WTC11 (cell line): ENCODE measurements around the gene WWP2. TPM values are rescaled to one million over a fixed set of nuclear protein-coding genes. Genes with fewer than 3 reads are reported as not detected.
A peak's percentile ranks its signal among the peaks of the same experiment; 100 is the strongest.

Source experiments
- ATAC-seq: fragments of 200-7000 bp; cut with Tn5 transposase; 2 replicates; pipeline ENCODE4 v1.10.0; 2021; ENCODE audit warnings: mild to moderate bottlenecking, moderate library complexity
- CTCF ChIA-PET: fragments of 300-600 bp; sonication (Branson Sonifier 250); formaldehyde crosslinking; loops from one replicate; lab custom pipeline; 2021; ENCODE audit warnings: antibody characterized with exemption; lab: Charles Lee
- POLR2A ChIA-PET: fragments of 350-600 bp; sonication (Branson Sonifier 250); formaldehyde crosslinking; loops from one replicate; lab custom pipeline; 2021; ENCODE audit warnings: antibody characterized with exemption; lab: Charles Lee
- DNase-seq: peaks from one replicate; pipeline ENCODE4 v3.0.0; 2021; ENCODE audit warnings: low spot score
- H3K27ac Mint-ChIP-seq: 2 replicates; pipeline ENCODE4 v1.8.0; 2021; ENCODE audit warnings: mixed read lengths
- H3K27me3 Mint-ChIP-seq: 2 replicates; pipeline ENCODE4 v1.8.0; 2021; ENCODE audit warnings: low read depth, mild to moderate bottlenecking, moderate library complexity, mixed read lengths
- H3K36me3 Mint-ChIP-seq: 2 replicates; pipeline ENCODE4 v1.8.0; 2021; ENCODE audit warnings: mixed read lengths
- H3K4me1 Mint-ChIP-seq: 2 replicates; pipeline ENCODE4 v1.8.0; 2022; ENCODE audit warnings: mixed read lengths
- H3K4me3 Mint-ChIP-seq: 2 replicates; pipeline ENCODE4 v1.8.0; 2021; ENCODE audit warnings: mild to moderate bottlenecking, moderate library complexity, mixed read lengths
- H3K9me3 Mint-ChIP-seq: 2 replicates; pipeline ENCODE4 v1.8.0; 2021; ENCODE audit warnings: mixed read lengths
- ATF6 ChIP-seq: sonication (generic); formaldehyde crosslinking; IDR thresholded peaks from 2 replicates; pipeline ENCODE4 v1.8.1; 2023; ENCODE audit warnings: mild to moderate bottlenecking, missing genetic modification reagents
- CREM ChIP-seq: sonication (generic); formaldehyde crosslinking; IDR thresholded peaks from 2 replicates; pipeline ENCODE4 v1.8.1; 2022; ENCODE audit warnings: mild to moderate bottlenecking, missing genetic modification reagents, moderate library complexity
- FOXJ3 ChIP-seq: sonication (generic); formaldehyde crosslinking; IDR thresholded peaks from 2 replicates; pipeline ENCODE4 v1.9.0; 2021; ENCODE audit warnings: missing genetic modification reagents, mild to moderate bottlenecking, borderline replicate concordance
- GRHL2 ChIP-seq: fragments of 250-450 bp; sonication (Bioruptor Pico); IDR thresholded peaks from 2 replicates; pipeline ENCODE4 v1.8.0; 2022; ENCODE audit warnings: mild to moderate bottlenecking, moderate library complexity; ENCODE audit not compliant: insufficient replicate concordance, severe bottlenecking
- GTF2I ChIP-seq: fragments of 250-450 bp; sonication (Bioruptor Pico); conservative IDR thresholded peaks from 2 replicates; pipeline ENCODE4 v1.4.0; 2021; ENCODE audit warnings: mild to moderate bottlenecking
- HMGXB4 ChIP-seq: sonication (generic); formaldehyde crosslinking; IDR thresholded peaks from 2 replicates; pipeline ENCODE4 v1.8.1; 2023; ENCODE audit warnings: mild to moderate bottlenecking, moderate library complexity, missing genetic modification reagents
- IRF1 ChIP-seq: sonication (generic); formaldehyde crosslinking; IDR thresholded peaks from 2 replicates; pipeline ENCODE4 v1.8.0; 2023; ENCODE audit warnings: missing genetic modification reagents
- KAT7 ChIP-seq: sonication (generic); formaldehyde crosslinking; IDR thresholded peaks from 2 replicates; pipeline ENCODE4 v1.8.1; 2023; ENCODE audit warnings: missing genetic modification reagents, mild to moderate bottlenecking, borderline replicate concordance
- MYBL2 ChIP-seq: sonication (generic); formaldehyde crosslinking; IDR thresholded peaks from 2 replicates; pipeline ENCODE4 v1.8.1; 2023; ENCODE audit warnings: mild to moderate bottlenecking, moderate library complexity, missing genetic modification reagents
- PRDM15 ChIP-seq: sonication (generic); formaldehyde crosslinking; IDR thresholded peaks from 2 replicates; pipeline ENCODE4 v1.8.0; 2022; ENCODE audit warnings: missing genetic modification reagents
- PREB ChIP-seq: sonication (generic); formaldehyde crosslinking; IDR thresholded peaks from 2 replicates; pipeline ENCODE4 v1.8.1; 2022; ENCODE audit warnings: mild to moderate bottlenecking, missing genetic modification reagents, moderate library complexity, borderline replicate concordance
- PRRX2 ChIP-seq: fragments of 250-450 bp; sonication (Bioruptor Pico); IDR thresholded peaks from 2 replicates; pipeline ENCODE4 v1.8.0; 2021; ENCODE audit warnings: mild to moderate bottlenecking
- SMAD4 ChIP-seq: sonication (generic); formaldehyde crosslinking; IDR thresholded peaks from 2 replicates; pipeline ENCODE4 v1.8.0; 2022; ENCODE audit warnings: mild to moderate bottlenecking, missing genetic modification reagents
- SP1 ChIP-seq: sonication (generic); formaldehyde crosslinking; conservative IDR thresholded peaks from 2 replicates; pipeline ENCODE4 v1.8.1; 2022; ENCODE audit warnings: missing genetic modification reagents
- ZBTB43 ChIP-seq: sonication (generic); formaldehyde crosslinking; IDR thresholded peaks from 2 replicates; pipeline ENCODE4 v1.8.1; 2023; ENCODE audit warnings: mild to moderate bottlenecking, missing genetic modification reagents
- ZNF263 ChIP-seq: sonication (generic); formaldehyde crosslinking; IDR thresholded peaks from 2 replicates; pipeline ENCODE4 v1.8.1; 2022; ENCODE audit warnings: low read depth, mild to moderate bottlenecking, moderate library complexity, missing genetic modification reagents
- ZNF317 ChIP-seq: sonication (generic); formaldehyde crosslinking; IDR thresholded peaks from 2 replicates; pipeline ENCODE4 v1.8.1; 2023; ENCODE audit warnings: low read depth, mild to moderate bottlenecking, moderate library complexity, missing genetic modification reagents, borderline replicate concordance
- ZNF425 ChIP-seq: fragments of 250-450 bp; sonication (Bioruptor Pico); conservative IDR thresholded peaks from 2 replicates; pipeline ENCODE4 v1.9.0; 2021; ENCODE audit warnings: mild to moderate bottlenecking
- ZNF512 ChIP-seq: sonication (generic); formaldehyde crosslinking; IDR thresholded peaks from 2 replicates; pipeline ENCODE4 v1.8.1; 2022; ENCODE audit warnings: missing genetic modification reagents, borderline replicate concordance
- ZNF671 ChIP-seq: fragments of 250-450 bp; sonication (Bioruptor Pico); IDR thresholded peaks from 2 replicates; pipeline ENCODE4 v1.8.0; 2021; ENCODE audit warnings: mild to moderate bottlenecking
- total RNA-seq: library from RNA; stranded (reverse); gene quantifications from 3 replicates; pipeline ENCODE4 v1.2.3, GENCODE V29; 2021

WWP2 gene
- total RNA-seq, 1 experiment from 2014 or later = 39.1 TPM

- TF ChIP-seq IRF1 (no peak), PRDM15 (no peak), HMGXB4 (CRISPR knock-in tag) (no peak), MYBL2 (no peak), ATF6 (no peak), PRRX2 (no peak), PREB (CRISPR knock-in tag) (no peak)
These were observed 142.5 kb downstream of the WWP2 start (continued) for GRCh38 chr16:69904495-69905170.

- DNase-seq (no peak), ATAC-seq (no peak; the same call in 1 of the 2 replicates)
- H3K4me1 Mint-ChIP-seq = peaks cover 11% of the 10 kb centered on the region
- H3K9me3 Mint-ChIP-seq = peaks cover 12% of the 10 kb centered on the region
- no peak for TF ChIP-seq SP1 (CRISPR knock-in tag)
- no peak for TF ChIP-seq CREM (CRISPR knock-in tag)
- TF ChIP-seq SMAD4 (CRISPR knock-in tag) = no peak
- TF ChIP-seq ZNF263 (CRISPR knock-in tag) = no peak
- no peak for TF ChIP-seq FOXJ3 (CRISPR knock-in tag)
- TF ChIP-seq GTF2I (CRISPR knock-in tag) = no peak
- TF ChIP-seq ZNF317 = no peak
- TF ChIP-seq GRHL2 (CRISPR knock-in tag) = no peak
- TF ChIP-seq ZNF425 (CRISPR knock-in tag) = no peak
- no peak for TF ChIP-seq ZNF671 (CRISPR knock-in tag)
- no peak for TF ChIP-seq ZBTB43 (CRISPR knock-in tag)
- no peak for TF ChIP-seq ZNF512 (CRISPR knock-in tag)
- no peak for TF ChIP-seq KAT7 (CRISPR knock-in tag)
- H3K4me3 Mint-ChIP-seq = no peak overlapping the region
- H3K27ac Mint-ChIP-seq = peak overlapping the region; percentile 64
- no peaks in the 10 kb centered on the region; the same call in 1 of the 2 replicates for H3K27me3 Mint-ChIP-seq
- H3K36me3 Mint-ChIP-seq = peaks cover 17% of the 10 kb centered on the region
- CTCF ChIA-PET = no interaction called here
- POLR2A ChIA-PET = no interaction called here
These were observed 143.0 kb downstream of the WWP2 start for GRCh38 chr16:69905171-69905555.
